IMR-90 (cell line): ENCODE data around the gene RAET1E. TPM values are rescaled to one million over a fixed set of nuclear protein-coding genes. Genes with fewer than 3 reads are reported as not detected.
"Not testable (repeated sequence)": the region's sequence is repeated elsewhere in the genome, so short reads cannot be mapped to it uniquely, and the experiment has no call there.

Experiments
- ATAC-seq: fragments of 200-7000 bp; cut with Tn5 transposase; 2 replicates; pipeline ENCODE4 v1.9.1; 2020; ENCODE audit warnings: low read depth, mild to moderate bottlenecking, moderate library complexity
- BruUV-seq: library from RNA; stranded (reverse); fragments of 400-500 nt; replicated peaks from 2 replicates; lab custom pipeline; 2021; lab: Mats Ljungman, UMichigan
- CTCF ChIA-PET: fragments of 300-600 bp; formaldehyde crosslinking; extraction: SDS; loops from one replicate; lab custom pipeline; 2021; ENCODE audit warnings: antibody characterized with exemption; lab: Yijun Ruan, JAX
- POLR2A ChIA-PET: fragments of 300-600 bp; sonication (Branson Sonifier 250); formaldehyde crosslinking; loops from one replicate; lab custom pipeline; 2022; ENCODE audit warnings: antibody characterized with exemption; ENCODE audit not compliant: unreplicated experiment; lab: Charles Lee
- DNase-seq: peaks from one replicate; pipeline ENCODE4 v3.0.0; 2013
- H2AFZ ChIP-seq: replicated peaks from 2 replicates; pipeline ENCODE3; 2013; ENCODE audit warnings: low read length, mild to moderate bottlenecking; ENCODE audit not compliant: poor library complexity
- H2AK5ac ChIP-seq: 2 replicates; pipeline ENCODE4 v1.6.1; 2013; ENCODE audit warnings: low read depth, low read length, inconsistent platforms
- H2AK9ac ChIP-seq: replicated peaks from 2 replicates; pipeline ENCODE3; 2013; ENCODE audit warnings: mild to moderate bottlenecking, low read depth, low read length, moderate library complexity; ENCODE audit not compliant: poor library complexity
- H2BK120ac ChIP-seq: 2 replicates; pipeline ENCODE4 v1.6.1; 2013; ENCODE audit warnings: low read depth, low read length, inconsistent platforms
- H2BK15ac ChIP-seq: 3 replicates; pipeline ENCODE4 v1.6.1; 2013; ENCODE audit warnings: low read depth, low read length, inconsistent platforms
- H2BK20ac ChIP-seq: 2 replicates; pipeline ENCODE4 v1.6.1; 2013; ENCODE audit warnings: low read depth, mild to moderate bottlenecking, inconsistent platforms, low read length, moderate library complexity
- H2BK5ac ChIP-seq: 2 replicates; pipeline ENCODE4 v1.6.1; 2013; ENCODE audit warnings: mild to moderate bottlenecking, low read depth, low read length, inconsistent platforms; ENCODE audit not compliant: poor library complexity, severe bottlenecking
- H3K14ac ChIP-seq: replicated peaks from 2 replicates; pipeline ENCODE4 v1.6.1; 2013; ENCODE audit warnings: low read depth, low read length, inconsistent platforms
- H3K18ac ChIP-seq: 2 replicates; pipeline ENCODE4 v1.6.1; 2013; ENCODE audit warnings: low read depth, low read length, control low read depth
- H3K23ac ChIP-seq: 2 replicates; pipeline ENCODE4 v1.6.1; 2013; ENCODE audit warnings: low read depth, low read length, inconsistent platforms
- H3K27ac ChIP-seq: 2 replicates; pipeline ENCODE4 v1.5.1; 2013; ENCODE audit warnings: mild to moderate bottlenecking, control low read depth, low read length; ENCODE audit not compliant: insufficient read depth
- H3K27me3 ChIP-seq: 2 replicates; pipeline ENCODE4 v1.6.1; 2013; ENCODE audit warnings: low read length; ENCODE audit not compliant: control insufficient read depth, insufficient read depth
- H3K36me3 ChIP-seq: 2 replicates; pipeline ENCODE4 v1.6.1; 2013; ENCODE audit warnings: low read length, mixed read lengths; ENCODE audit not compliant: control insufficient read depth, insufficient read depth
- H3K4ac ChIP-seq: 2 replicates; pipeline ENCODE4 v1.6.1; 2013; ENCODE audit warnings: low read depth, low read length, inconsistent platforms
- H3K4me1 ChIP-seq: 2 replicates; pipeline ENCODE4 v1.6.1; 2013; ENCODE audit warnings: low read length, mixed read lengths; ENCODE audit not compliant: control insufficient read depth, insufficient read depth
- H3K4me2 ChIP-seq: 2 replicates; pipeline ENCODE4 v1.6.1; 2013; ENCODE audit warnings: low read depth, mild to moderate bottlenecking, control low read depth, low read length, moderate library complexity
- H3K4me3 ChIP-seq: 2 replicates; pipeline ENCODE4 v1.5.1; 2013; ENCODE audit warnings: low read depth, mild to moderate bottlenecking, control low read depth, low read length, moderate library complexity; ENCODE audit not compliant: insufficient read depth
- H3K56ac ChIP-seq: 2 replicates; pipeline ENCODE4 v1.6.1; 2013; ENCODE audit warnings: low read length, inconsistent platforms; ENCODE audit not compliant: insufficient read depth; ENCODE audit errors: extremely low read depth
- H3K79me1 ChIP-seq, 2 experiments: 2 replicates each; pipeline ENCODE4 v1.6.1; 2013; ENCODE audit warnings: low read length in 2 of 2, inconsistent platforms in 1 of 2, low read depth in 1 of 2
- H3K9ac ChIP-seq: 2 replicates; pipeline ENCODE4 v1.6.1; 2013; ENCODE audit warnings: low read depth, low read length, control low read depth
- H3K9me1 ChIP-seq: 2 replicates; pipeline ENCODE4 v1.6.1; 2013; ENCODE audit warnings: low read length, inconsistent platforms; ENCODE audit not compliant: insufficient read depth
- H3K9me3 ChIP-seq: 2 replicates; pipeline ENCODE4 v1.6.1; 2013; ENCODE audit warnings: low read length; ENCODE audit not compliant: control insufficient read depth, insufficient read depth
- H4K20me1 ChIP-seq: 2 replicates; pipeline ENCODE4 v1.6.1; 2013; ENCODE audit warnings: low read length, inconsistent platforms; ENCODE audit not compliant: insufficient read depth
- H4K5ac ChIP-seq: 2 replicates; pipeline ENCODE4 v1.6.1; 2013; ENCODE audit warnings: mild to moderate bottlenecking, low read depth, low read length, control low read depth
- H4K8ac ChIP-seq, 2 experiments: 2 replicates each; pipeline ENCODE4 v1.6.1; 2013; ENCODE audit warnings: low read depth in 2 of 2, low read length in 2 of 2, control low read depth in 1 of 2, inconsistent platforms in 1 of 2
- H4K91ac ChIP-seq: 2 replicates; pipeline ENCODE4 v1.6.1; 2013; ENCODE audit warnings: low read depth, low read length, inconsistent platforms; ENCODE audit not compliant: insufficient read depth
- WGBS, 2 experiments: methylation state at CpG; one replicate each; pipeline versions ENCODE4 v1.1.5 to v1.1.7; 2013; ENCODE audit warnings: missing lambda C conversion rate in 2 of 2; ENCODE audit not compliant: insufficient read length in 1 of 2; ENCODE audit errors: extremely low coverage in 2 of 2; 5-methylcytosine and 5-hydroxymethylcytosine counted together
- dilution Hi-C: fragments of 300-500 bp; cut with HindIII; formaldehyde crosslinking; loops from one replicate; pipeline ENCODE4 v1.14.3; 2018; ENCODE audit warnings: low sequenced_read_pairs; ENCODE audit not compliant: unreplicated experiment
- in situ Hi-C: fragments of 300-500 bp; cut with MboI; formaldehyde crosslinking; loops from 3 replicates; pipeline ENCODE4 v1.14.3; 2019; ENCODE audit warnings: low sequenced_read_pairs, inconsistent platforms, mixed read lengths
- intact Hi-C: fragments of 100-400 bp; cut with micrococcal nuclease; formaldehyde crosslinking; loops from 2 replicates; pipeline ENCODE4 v1.10.0; 2022
- polyA plus RNA-seq, 3 experiments: library from polyadenylated mRNA; depleted of rRNA; stranded (reverse); fragments of >200 nt; gene quantifications; 2 replicates each; pipeline ENCODE4 v1.2.3, GENCODE V29; 2012; ENCODE audit warnings: low replicate concordance in 1 of 3
- total RNA-seq: library from RNA; depleted of rRNA; stranded (reverse); fragments of >200 nt; gene quantifications from 2 replicates; pipeline ENCODE4 v1.2.3, GENCODE V29; 2012

Gene RAET1E
- total and polyA plus RNA-seq, 2 of the 4 experiments (the other 2 are of a cell fraction), result not detected

- H4K8ac ChIP-seq, H2BK120ac ChIP-seq, H3K4ac ChIP-seq, H4K20me1 ChIP-seq, H3K4me2 ChIP-seq, H2AK9ac ChIP-seq, in situ Hi-C loops, dilution Hi-C loops, intact Hi-C loops, H3K9me3 ChIP-seq, H4K5ac ChIP-seq, H3K27me3 ChIP-seq, H3K36me3 ChIP-seq, POLR2A ChIA-PET, H2BK20ac ChIP-seq, ATAC-seq, H3K79me1 ChIP-seq, H3K56ac ChIP-seq, H2BK15ac ChIP-seq, H4K91ac ChIP-seq, H2AK5ac ChIP-seq, CTCF ChIA-PET, H3K9me1 ChIP-seq, DNase-seq, H2BK5ac ChIP-seq, H2AFZ ChIP-seq, H3K27ac ChIP-seq, H3K9ac ChIP-seq, H3K4me3 ChIP-seq, BruUV-seq, H3K14ac ChIP-seq, H3K18ac ChIP-seq, H3K4me1 ChIP-seq: not testable (repeated sequence)
- peak overlapping the region; percentile 87; the same call in 1 of the 2 replicates for H3K23ac ChIP-seq
- no CpG with 5 or more reads among the region's 11 CpGs for WGBS, 2 experiments
These were observed 21.4 kb upstream of the RAET1E start for GRCh38 chr6:149919126-149919833.
